DMS 273 treated with DMSO at 0.1 percent for 48 hours (cell line): ENCODE measurements around the gene CCDC81.

Experiments
- DNase-seq: peaks from one replicate; lab custom pipeline; 2025; lab: John Stamatoyannopoulos, UW

The CCDC81 gene

GRCh38 chr11:86440843-86441242 lies 66.2 kb downstream of the CCDC81 start:
- no peak for DNase-seq

- DNase-seq = no peak
Measured at GRCh38 chr11:86442420-86442819, 67.7 kb downstream of the CCDC81 start.

GRCh38 chr11:86442827-86443226 lies 68.1 kb downstream of the CCDC81 start:
- no peak for DNase-seq

GRCh38 chr11:86443415-86443814 lies 68.7 kb downstream of the CCDC81 start:
- no peak for DNase-seq

GRCh38 chr11:86444981-86445380 lies 70.3 kb downstream of the CCDC81 start:
- DNase-seq = no peak

GRCh38 chr11:86446163-86446923 lies 71.7 kb downstream of the CCDC81 start:
- no peak for DNase-seq

- no peak for DNase-seq
Measured at GRCh38 chr11:86446924-86447285, 72.2 kb downstream of the CCDC81 start.

GRCh38 chr11:86447763-86448480 lies 73.2 kb downstream of the CCDC81 start:
- no peak for DNase-seq

GRCh38 chr11:86449993-86450629 lies 75.4 kb downstream of the CCDC81 start:
- DNase-seq = no peak

GRCh38 chr11:86453290-86454030 lies 78.8 kb downstream of the CCDC81 start:
- no peak for DNase-seq

GRCh38 chr11:86456075-86456939 lies 81.6 kb downstream of the CCDC81 start:
- peak; percentile 2 for DNase-seq

GRCh38 chr11:86458294-86459001 lies 83.8 kb downstream of the CCDC81 start:
- no peak for DNase-seq

- no peak for DNase-seq
Measured at GRCh38 chr11:86459002-86459385, 84.3 kb downstream of the CCDC81 start.

- no peak for DNase-seq
Measured at GRCh38 chr11:86459682-86460460, 85.2 kb downstream of the CCDC81 start.

- no peak for DNase-seq
Measured at GRCh38 chr11:86460461-86461385, 86.0 kb downstream of the CCDC81 start.

GRCh38 chr11:86461892-86462291 lies 87.2 kb downstream of the CCDC81 start:
- no peak for DNase-seq

- no peak for DNase-seq
Measured at GRCh38 chr11:86463120-86463519, 88.4 kb downstream of the CCDC81 start.

GRCh38 chr11:86463955-86464354 lies 89.3 kb downstream of the CCDC81 start:
- DNase-seq = no peak
